Measurements from ENCODE around the gene PTPRB.

Gene PTPRB

GRCh38 chr12:70468741-70469140 lies 168.5 kb downstream of the PTPRB start:
- FAIRE-seq (no peak), DNase-seq (ENCODE audit: insufficient read length, low spot score) (no peak)

- FAIRE-seq (no peak), DNase-seq (ENCODE audit: insufficient read length, low spot score) (no peak)
Observed at GRCh38 chr12:70467918-70468733, 169.1 kb downstream of the PTPRB start.

GRCh38 chr12:70467476-70467875 lies 169.8 kb downstream of the PTPRB start:
- no peak for FAIRE-seq

GRCh38 chr12:70466753-70467152 lies 170.5 kb downstream of the PTPRB start:
- no peak for FAIRE-seq

More at GRCh38 chr12:70467476-70467875, 169.8 kb downstream of the PTPRB start:
- no peak for DNase-seq (ENCODE audit: insufficient read length, low spot score)

More at GRCh38 chr12:70466753-70467152, 170.5 kb downstream of the PTPRB start:
- DNase-seq (ENCODE audit: insufficient read length, low spot score), result no peak
